PC-9 (cell line): ENCODE results near the gene PCDH9. TPM values are rescaled to one million over a fixed set of nuclear protein-coding genes. Genes with fewer than 3 reads are reported as not detected.

ENCODE experiments used
- BruUV-seq: library from RNA; stranded (reverse); fragments of 400-500 nt; replicated peaks from 2 replicates; lab custom pipeline; 2021; lab: Mats Ljungman, UMichigan
- CTCF ChIA-PET: fragments of 300-600 bp; sonication (Branson Sonifier 250); formaldehyde crosslinking; loops from one replicate; lab custom pipeline; 2022; ENCODE audit warnings: antibody characterized with exemption; lab: Charles Lee
- POLR2A ChIA-PET: fragments of 300-600 bp; sonication (Branson Sonifier 250); formaldehyde crosslinking; loops from one replicate; lab custom pipeline; 2022; ENCODE audit warnings: antibody characterized with exemption; ENCODE audit not compliant: unreplicated experiment; lab: Charles Lee
- DNase-seq, 2 experiments: peaks; one replicate each; pipeline versions ENCODE4 v3.0.0 to v3.0.0-alpha.2; 2015 to 2022; ENCODE audit warnings: mixed read lengths in 1 of 2
- H2AFZ ChIP-seq: fragments of 200-600 bp; sonication (generic); 2 replicates; pipeline ENCODE4 v1.8.1; 2017; ENCODE audit warnings: antibody characterized with exemption
- H3F3A ChIP-seq: fragments of 200-600 bp; sonication (generic); 2 replicates; pipeline ENCODE4 v1.8.1; 2017; ENCODE audit warnings: antibody characterized with exemption, mild to moderate bottlenecking, low read depth; ENCODE audit not compliant: insufficient read depth
- H3K27ac ChIP-seq: fragments of 200-600 bp; sonication (generic); 2 replicates; pipeline ENCODE4 v1.6.1; 2016; ENCODE audit warnings: mixed run types
- H3K27me3 ChIP-seq: fragments of 200-600 bp; sonication (generic); 2 replicates; pipeline ENCODE4 v1.6.1; 2016; ENCODE audit warnings: low read depth, mixed run types; ENCODE audit not compliant: insufficient read depth
- H3K36me3 ChIP-seq: fragments of 200-600 bp; sonication (generic); 2 replicates; pipeline ENCODE4 v1.6.1; 2016; ENCODE audit warnings: low read depth, mixed run types
- H3K4me1 ChIP-seq: fragments of 200-600 bp; sonication (generic); replicated peaks from 2 replicates; pipeline ENCODE4 v1.6.1; 2016; ENCODE audit warnings: mixed run types; ENCODE audit not compliant: insufficient read depth
- H3K4me2 ChIP-seq: fragments of 200-600 bp; sonication (generic); 2 replicates; pipeline ENCODE4 v1.6.1; 2017; ENCODE audit warnings: mixed run types
- H3K4me3 ChIP-seq: fragments of 200-600 bp; sonication (generic); 2 replicates; pipeline ENCODE4 v1.6.1; 2016; ENCODE audit warnings: mixed run types
- H3K79me2 ChIP-seq: fragments of 200-600 bp; sonication (generic); 2 replicates; pipeline ENCODE4 v1.6.1; 2017; ENCODE audit warnings: low read depth, mixed run types
- H3K9me2 ChIP-seq: fragments of 200-600 bp; sonication (generic); 2 replicates; pipeline ENCODE4 v1.8.1; 2017; ENCODE audit warnings: mild to moderate bottlenecking; ENCODE audit not compliant: insufficient read depth
- H3K9me3 ChIP-seq: fragments of 200-600 bp; sonication (generic); 2 replicates; pipeline ENCODE4 v1.8.1; 2016; ENCODE audit warnings: low read depth; ENCODE audit not compliant: insufficient read depth
- H4K20me1 ChIP-seq: fragments of 200-600 bp; sonication (generic); 2 replicates; pipeline ENCODE4 v1.8.1; 2017; ENCODE audit not compliant: insufficient read depth
- CTCF ChIP-seq: fragments of 200-600 bp; sonication (generic); conservative IDR thresholded peaks from 2 replicates; pipeline ENCODE4 v1.6.1; 2017; ENCODE audit warnings: mixed run types, antibody characterized with exemption, mild to moderate bottlenecking, moderate library complexity
- EZH2 ChIP-seq: fragments of 200-600 bp; sonication (generic); IDR thresholded peaks from 2 replicates; pipeline ENCODE4 v1.8.0; 2017; ENCODE audit warnings: antibody characterized with exemption, low read depth
- intact Hi-C: fragments of 100-400 bp; cut with micrococcal nuclease; formaldehyde crosslinking; loops from one replicate; pipeline ENCODE4 v1.10.0; 2022; ENCODE audit not compliant: unreplicated experiment
- total RNA-seq: library from RNA; stranded (reverse); gene quantifications from 2 replicates; pipeline ENCODE4 v1.2.3, GENCODE V29; 2021

The PCDH9 gene
- total RNA-seq, 1 experiment from 2014 or later = 0.37 TPM

DNA sequence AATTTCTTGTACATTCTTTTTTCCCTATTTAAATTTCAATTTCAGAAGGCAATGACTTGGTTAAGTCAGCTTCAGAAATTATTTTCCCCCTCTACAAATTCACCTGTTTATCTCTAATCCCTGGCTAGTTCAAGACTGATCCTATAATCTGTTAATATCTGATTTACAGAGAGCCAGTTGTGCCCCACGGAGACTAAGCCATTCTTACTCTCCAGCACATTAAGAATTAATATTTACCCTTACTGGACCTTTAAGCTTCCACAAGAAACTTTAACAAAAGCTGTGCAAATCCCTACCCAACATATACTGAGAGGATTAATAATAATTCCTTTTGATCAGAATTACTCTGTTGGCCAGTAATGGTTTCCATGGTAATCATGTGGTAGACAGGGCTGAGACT lies 786.2 kb downstream of the PCDH9 start:
- BruUV-seq = no TSS peak
- CTCF ChIA-PET = no interaction called here

GRCh38 chr13:66440938-66441337 lies 789.2 kb downstream of the PCDH9 start:
- H2AFZ ChIP-seq = no peak overlapping the region
- no peaks in the 10 kb centered on the region for H3K9me3 ChIP-seq
- no peaks in the 10 kb centered on the region for H4K20me1 ChIP-seq
- no peaks in the 10 kb centered on the region for H3K36me3 ChIP-seq
- H3K4me2 ChIP-seq = no peak overlapping the region
- H3K27me3 ChIP-seq = no peaks in the 10 kb centered on the region
- POLR2A ChIA-PET = no interaction called here
- no peak for DNase-seq
- H3F3A ChIP-seq = no peaks in the 10 kb centered on the region
- H3K4me1 ChIP-seq = no peaks in the 10 kb centered on the region
- H3K9me2 ChIP-seq = no peaks in the 10 kb centered on the region; the same call in 1 of the 2 replicates
- intact Hi-C loops = no loop called here
- no peaks in the 10 kb centered on the region for H3K79me2 ChIP-seq
- no peak for TF ChIP-seq EZH2
- no peak for TF ChIP-seq CTCF
- BruUV-seq = no TSS peak
- H3K27ac ChIP-seq = no peak overlapping the region
- no peak overlapping the region for H3K4me3 ChIP-seq
- CTCF ChIA-PET = no interaction called here

More for the DNA sequence above, 786.2 kb downstream of the PCDH9 start:
- H3K4me1 ChIP-seq = no peaks in the 10 kb centered on the region
- DNase-seq = no peak
- H3K4me3 ChIP-seq = no peak overlapping the region
- intact Hi-C loops = no loop called here
- H3K4me2 ChIP-seq = no peak overlapping the region
- H3K27ac ChIP-seq = no peak overlapping the region
- no peak for TF ChIP-seq CTCF
- H3K27me3 ChIP-seq = no peaks in the 10 kb centered on the region
- POLR2A ChIA-PET = no interaction called here
- no peak overlapping the region for H2AFZ ChIP-seq
- no peaks in the 10 kb centered on the region for H3F3A ChIP-seq
- H4K20me1 ChIP-seq = no peaks in the 10 kb centered on the region
- H3K36me3 ChIP-seq = no peaks in the 10 kb centered on the region
- H3K9me3 ChIP-seq = no peaks in the 10 kb centered on the region
- no peaks in the 10 kb centered on the region; the same call in 1 of the 2 replicates for H3K9me2 ChIP-seq
- no peaks in the 10 kb centered on the region for H3K79me2 ChIP-seq

DNA sequence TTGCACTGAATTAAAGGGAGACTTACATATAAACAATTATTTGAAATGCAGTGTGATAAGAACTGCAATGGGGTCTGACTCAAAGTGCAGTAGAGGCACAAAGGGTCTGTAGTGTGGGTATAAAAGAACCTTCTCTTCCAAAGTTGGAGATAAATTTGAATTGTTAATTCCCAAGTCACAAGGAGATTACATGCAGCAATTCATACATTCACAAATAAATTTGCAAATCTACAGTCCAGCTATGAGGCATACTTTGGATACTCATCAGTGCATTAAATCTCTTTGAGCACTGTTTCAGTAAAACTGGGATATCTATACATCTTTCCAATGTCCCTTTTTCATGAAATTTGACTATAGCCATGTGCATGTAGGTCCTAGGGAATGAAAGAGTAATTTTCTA lies 799.4 kb downstream of the PCDH9 start:
- H2AFZ ChIP-seq = no peak overlapping the region
- TF ChIP-seq CTCF (no peak), EZH2 (no peak)
- intact Hi-C loops = no loop called here
- H3K79me2 ChIP-seq = no peaks in the 10 kb centered on the region
- H3K36me3 ChIP-seq = no peaks in the 10 kb centered on the region
- CTCF ChIA-PET = no interaction called here
- no peaks in the 10 kb centered on the region for H3K9me2 ChIP-seq
- no peaks in the 10 kb centered on the region for H3K4me1 ChIP-seq
- H3F3A ChIP-seq = no peaks in the 10 kb centered on the region
- H3K27ac ChIP-seq = no peak overlapping the region
- H3K9me3 ChIP-seq = no peaks in the 10 kb centered on the region
- no TSS peak for BruUV-seq
- POLR2A ChIA-PET = no interaction called here
- H4K20me1 ChIP-seq = no peaks in the 10 kb centered on the region
- no peak overlapping the region for H3K4me3 ChIP-seq
- no peak for DNase-seq
- H3K4me2 ChIP-seq = no peak overlapping the region
- no peaks in the 10 kb centered on the region for H3K27me3 ChIP-seq
